ENCODE results near the gene ANKRD28. TPM values are rescaled to one million over a fixed set of nuclear protein-coding genes. Genes with fewer than 3 reads are reported as not detected.
"Not testable (repeated sequence)": the region's sequence is repeated elsewhere in the genome, so short reads cannot be mapped to it uniquely, and the experiment has no call there.

The ANKRD28 gene
- total and polyA plus RNA-seq, 5 donors, result 3.8 to 14.3 (median 9.5) TPM

- H3K27me3 ChIP-seq (ENCODE audit: control insufficient read depth, insufficient read depth), result no peaks in the 10 kb centered on the region
- no peak overlapping the region for H3K4me3 ChIP-seq (ENCODE audit: low read length)
- H3K4me1 ChIP-seq (ENCODE audit: control insufficient read depth, insufficient read depth, low read length), result peaks cover 4% of the 10 kb centered on the region
- intact Hi-C loops (cut with DNase I), result no loop called here
- no peak for ATAC-seq
- H3K27ac ChIP-seq (ENCODE audit: low read length), result no peak overlapping the region
- no peaks in the 10 kb centered on the region for H3K9me3 ChIP-seq (ENCODE audit: control insufficient read depth, low read length)
- WGBS, result 74% methylated on average over 2 of the region's 2 CpGs
- DNase-seq, result no peak
Measured at GRCh38 chr3:15822281-15822680, 24.5 kb upstream of the ANKRD28 start.

GRCh38 chr3:15820911-15821310 lies 23.1 kb upstream of the ANKRD28 start:
- DNase-seq (no peak), ATAC-seq (no peak)
- H3K4me3 ChIP-seq (ENCODE audit: low read length), result no peak overlapping the region
- no peak overlapping the region for H3K27ac ChIP-seq (ENCODE audit: low read length)
- 73% methylated on average over 2 of the region's 2 CpGs for WGBS
- no peaks in the 10 kb centered on the region for H3K27me3 ChIP-seq (ENCODE audit: control insufficient read depth, insufficient read depth)
- intact Hi-C loops (cut with DNase I), result no loop called here
- peaks cover 4% of the 10 kb centered on the region for H3K4me1 ChIP-seq (ENCODE audit: control insufficient read depth, insufficient read depth, low read length)
- no peaks in the 10 kb centered on the region for H3K9me3 ChIP-seq (ENCODE audit: control insufficient read depth, low read length)

- peaks cover 4% of the 10 kb centered on the region for H3K4me1 ChIP-seq (ENCODE audit: control insufficient read depth, insufficient read depth, low read length)
- no peak overlapping the region for H3K4me3 ChIP-seq (ENCODE audit: low read length)
Measured at GRCh38 chr3:15819576-15819975, 21.8 kb upstream of the ANKRD28 start.

GRCh38 chr3:15819043-15819442 lies 21.3 kb upstream of the ANKRD28 start:
- intact Hi-C loops (cut with DNase I), result loop anchor here (5.0 to 10.0 kb wide), 3 partner anchors 358 to 428 kb away; no protein-coding TSS in a partner anchor
- Histone ChIP-seq H3K27ac (ENCODE audit: low read length) (no peak overlapping the region), H3K27me3 (ENCODE audit: control insufficient read depth, insufficient read depth) (no peaks in the 10 kb centered on the region), H3K4me3 (ENCODE audit: low read length) (no peak overlapping the region), H3K4me1 (ENCODE audit: control insufficient read depth, insufficient read depth, low read length) (peaks cover 4% of the 10 kb centered on the region), H3K9me3 (ENCODE audit: control insufficient read depth, low read length) (no peaks in the 10 kb centered on the region)
- WGBS, result 97% methylated on average over 2 of the region's 2 CpGs
- DNase-seq (no peak), ATAC-seq (no peak)

More at GRCh38 chr3:15819576-15819975, 21.8 kb upstream of the ANKRD28 start:
- Histone ChIP-seq H3K27ac (ENCODE audit: low read length) (no peak overlapping the region), H3K27me3 (ENCODE audit: control insufficient read depth, insufficient read depth) (no peaks in the 10 kb centered on the region), H3K9me3 (ENCODE audit: control insufficient read depth, low read length) (no peaks in the 10 kb centered on the region)
- ATAC-seq (no peak), DNase-seq (no peak)
- intact Hi-C loops (cut with DNase I), result loop anchor here (5.0 to 10.0 kb wide), 3 partner anchors 358 to 428 kb away; no protein-coding TSS in a partner anchor

- 28% methylated on average over 4 of the region's 4 CpGs for WGBS
- intact Hi-C loops (cut with DNase I), result loop anchor here (5.0 to 10.0 kb wide), 3 partner anchors 362 to 432 kb away; no protein-coding TSS in a partner anchor
- ATAC-seq (no peak), DNase-seq (no peak)
- Histone ChIP-seq H3K27ac (ENCODE audit: low read length) (no peak overlapping the region), H3K4me3 (ENCODE audit: low read length) (no peak overlapping the region), H3K4me1 (ENCODE audit: control insufficient read depth, insufficient read depth, low read length) (no peaks in the 10 kb centered on the region), H3K27me3 (ENCODE audit: control insufficient read depth, insufficient read depth) (no peaks in the 10 kb centered on the region), H3K9me3 (ENCODE audit: control insufficient read depth, low read length) (no peaks in the 10 kb centered on the region)
Measured at GRCh38 chr3:15815696-15816095, 17.9 kb upstream of the ANKRD28 start.

- H3K27me3 ChIP-seq (ENCODE audit: control insufficient read depth, insufficient read depth); H3K4me1 ChIP-seq (ENCODE audit: control insufficient read depth, insufficient read depth, low read length); H3K9me3 ChIP-seq (ENCODE audit: control insufficient read depth, low read length); DNase-seq; H3K27ac ChIP-seq (ENCODE audit: low read length); H3K4me3 ChIP-seq (ENCODE audit: low read length); ATAC-seq: not testable (repeated sequence)
- intact Hi-C loops (cut with DNase I), result loop anchor here (5.0 to 10.0 kb wide), 2 partner anchors 181 to 432 kb away; no protein-coding TSS in a partner anchor
- WGBS, result 93% methylated on average over 5 of the region's 5 CpGs
Measured at GRCh38 chr3:15813079-15813478, 15.3 kb upstream of the ANKRD28 start.

- no peak overlapping the region for H3K4me3 ChIP-seq (ENCODE audit: low read length)
- H3K9me3 ChIP-seq (ENCODE audit: control insufficient read depth, low read length), result no peaks in the 10 kb centered on the region
- no peak overlapping the region for H3K27ac ChIP-seq (ENCODE audit: low read length)
- ATAC-seq (no peak), DNase-seq (no peak)
- no peaks in the 10 kb centered on the region for H3K4me1 ChIP-seq (ENCODE audit: control insufficient read depth, insufficient read depth, low read length)
- intact Hi-C loops (cut with DNase I), result loop anchor here (5.0 to 10.0 kb wide), 2 partner anchors 180 to 433 kb away; no protein-coding TSS in a partner anchor
- H3K27me3 ChIP-seq (ENCODE audit: control insufficient read depth, insufficient read depth), result no peaks in the 10 kb centered on the region
- 94% methylated on average over 1 of the region's 1 CpG for WGBS
Measured at GRCh38 chr3:15812183-15812582, 14.4 kb upstream of the ANKRD28 start.

GRCh38 chr3:15810702-15811101 lies 12.9 kb upstream of the ANKRD28 start:
- no peak for ATAC-seq
- Histone ChIP-seq H3K27me3 (ENCODE audit: control insufficient read depth, insufficient read depth) (no peaks in the 10 kb centered on the region), H3K4me3 (ENCODE audit: low read length) (no peak overlapping the region), H3K27ac (ENCODE audit: low read length) (no peak overlapping the region), H3K4me1 (ENCODE audit: control insufficient read depth, insufficient read depth, low read length) (no peaks in the 10 kb centered on the region), H3K9me3 (ENCODE audit: control insufficient read depth, low read length) (no peaks in the 10 kb centered on the region)
- intact Hi-C loops (cut with DNase I), result loop anchor here (5.0 to 10.0 kb wide), 2 partner anchors 178 to 434 kb away; no protein-coding TSS in a partner anchor
- no peak for DNase-seq

- Histone ChIP-seq H3K27me3 (ENCODE audit: control insufficient read depth, insufficient read depth) (no peaks in the 10 kb centered on the region), H3K27ac (ENCODE audit: low read length) (no peak overlapping the region), H3K4me1 (ENCODE audit: control insufficient read depth, insufficient read depth, low read length) (no peaks in the 10 kb centered on the region), H3K9me3 (ENCODE audit: control insufficient read depth, low read length) (no peaks in the 10 kb centered on the region), H3K4me3 (ENCODE audit: low read length) (no peak overlapping the region)
- 40% methylated on average over 2 of the region's 2 CpGs for WGBS
- DNase-seq (no peak), ATAC-seq (no peak)
- intact Hi-C loops (cut with DNase I), result no loop called here
Measured at GRCh38 chr3:15809313-15809712, 11.5 kb upstream of the ANKRD28 start.

- no peaks in the 10 kb centered on the region for H3K27me3 ChIP-seq (ENCODE audit: control insufficient read depth, insufficient read depth)
- H3K4me3 ChIP-seq (ENCODE audit: low read length), result no peak overlapping the region
- DNase-seq (no peak), ATAC-seq (no peak)
- WGBS, result 96% methylated on average over 2 of the region's 2 CpGs
- no peaks in the 10 kb centered on the region for H3K9me3 ChIP-seq (ENCODE audit: control insufficient read depth, low read length)
- intact Hi-C loops (cut with DNase I), result no loop called here
- H3K4me1 ChIP-seq (ENCODE audit: control insufficient read depth, insufficient read depth, low read length), result no peaks in the 10 kb centered on the region
- no peak overlapping the region for H3K27ac ChIP-seq (ENCODE audit: low read length)
Measured at GRCh38 chr3:15808679-15809310, 11.0 kb upstream of the ANKRD28 start.

GRCh38 chr3:15805756-15806266 lies 8.0 kb upstream of the ANKRD28 start:
- intact Hi-C loops (cut with DNase I), result no loop called here
- DNase-seq (no peak), ATAC-seq (no peak)
- H3K4me3 ChIP-seq (ENCODE audit: low read length), result no peak overlapping the region
- H3K27ac ChIP-seq (ENCODE audit: low read length), result no peak overlapping the region
- WGBS, result 63% methylated on average over 7 of the region's 7 CpGs
- no peaks in the 10 kb centered on the region for H3K4me1 ChIP-seq (ENCODE audit: control insufficient read depth, insufficient read depth, low read length)
- H3K27me3 ChIP-seq (ENCODE audit: control insufficient read depth, insufficient read depth), result no peaks in the 10 kb centered on the region
- no peaks in the 10 kb centered on the region for H3K9me3 ChIP-seq (ENCODE audit: control insufficient read depth, low read length)

Data from right cardiac atrium (tissue), 5 donors.